CD14-positive monocyte (primary cell): ENCODE data around the gene ITPR2. TPM values are rescaled to one million over a fixed set of nuclear protein-coding genes. Genes with fewer than 3 reads are reported as not detected.

ENCODE experiments used
- DNase-seq, 3 donors: peaks; one replicate each; pipeline ENCODE4 v3.0.0-alpha.2; 2011 to 2022
- H2AFZ ChIP-seq: 2 replicates; pipeline ENCODE4 v1.6.0; 2012; ENCODE audit warnings: mild to moderate bottlenecking, low read depth, low read length, inconsistent platforms; ENCODE audit not compliant: insufficient read depth, poor library complexity, severe bottlenecking
- H3K27ac ChIP-seq, 2 donors: 1 replicate in 1 of 2; 2 replicates in 1 of 2; pipeline ENCODE4 v1.5.1; 2012 to 2013; ENCODE audit warnings: low read length in 2 of 2, control low read depth in 1 of 2, inconsistent platforms in 1 of 2, low read depth in 1 of 2, mild to moderate bottlenecking in 1 of 2
- H3K27me3 ChIP-seq, 2 donors: one replicate each; pipeline versions ENCODE4 v1.6.0 to v1.6.1; 2011 to 2013; ENCODE audit warnings: low read length in 2 of 2; ENCODE audit not compliant: control insufficient read depth in 2 of 2, insufficient read depth in 2 of 2
- H3K36me3 ChIP-seq, 2 donors: replicated peaks in 1 of 2; 1 replicate in 1 of 2; 2 replicates in 1 of 2; pipeline versions ENCODE4 v1.5.1 to v1.6.1; 2012 to 2013; ENCODE audit warnings: low read length in 2 of 2, control low read depth in 1 of 2, inconsistent platforms in 1 of 2, mild to moderate bottlenecking in 1 of 2; ENCODE audit not compliant: insufficient read depth in 2 of 2, control insufficient read depth in 1 of 2
- H3K4me1 ChIP-seq, 2 donors: 1 replicate in 1 of 2; 2 replicates in 1 of 2; pipeline versions ENCODE4 v1.5.1 to v1.6.1; 2012 to 2013; ENCODE audit warnings: low read length in 2 of 2, control low read depth in 1 of 2, inconsistent platforms in 1 of 2, mild to moderate bottlenecking in 1 of 2, moderate library complexity in 1 of 2; ENCODE audit not compliant: insufficient read depth in 2 of 2, control insufficient read depth in 1 of 2
- H3K4me2 ChIP-seq: replicated peaks from 2 replicates; pipeline ENCODE3; 2012; ENCODE audit warnings: low read length, moderate library complexity, mild to moderate bottlenecking; ENCODE audit not compliant: poor library complexity, severe bottlenecking; ENCODE audit errors: extremely low read depth
- H3K4me3 ChIP-seq, 3 experiments: fragments of 200-600 bp in 1 of 3; sonication (generic) in 1 of 3; replicated peaks in 1 of 3; 1 replicate in 2 of 3; 2 replicates in 1 of 3; pipeline ENCODE4 v1.5.1; 2011 to 2013; ENCODE audit warnings: low read length in 3 of 3, mild to moderate bottlenecking in 3 of 3, control low read depth in 2 of 3, low read depth in 2 of 3, inconsistent platforms in 1 of 3, moderate library complexity in 1 of 3
- H3K79me2 ChIP-seq: 2 replicates; pipeline ENCODE4 v1.6.0; 2012; ENCODE audit warnings: mild to moderate bottlenecking, control low read depth, inconsistent platforms, low read length, moderate library complexity; ENCODE audit not compliant: insufficient read depth
- H3K9ac ChIP-seq: 2 replicates; pipeline ENCODE4 v1.6.0; 2017; ENCODE audit warnings: low read length, mild to moderate bottlenecking; ENCODE audit not compliant: insufficient read depth, poor library complexity, severe bottlenecking
- H3K9me3 ChIP-seq, 2 donors: replicated peaks in 1 of 2; 1 replicate in 1 of 2; 2 replicates in 1 of 2; pipeline versions ENCODE4 v1.5.1 to v1.6.1; 2012 to 2013; ENCODE audit warnings: low read length in 2 of 2, control low read depth in 1 of 2; ENCODE audit not compliant: control insufficient read depth in 1 of 2, insufficient read depth in 1 of 2
- H4K20me1 ChIP-seq: 2 replicates; pipeline ENCODE4 v1.6.0; 2012; ENCODE audit warnings: mild to moderate bottlenecking, low read length, control low read depth, moderate library complexity; ENCODE audit not compliant: insufficient read depth
- H3K27ac Mint-ChIP-seq, 7 donors: one replicate each; pipeline ENCODE4 v1.8.0; 2020; ENCODE audit warnings: mild to moderate bottlenecking in 7 of 7, mixed read lengths in 7 of 7, moderate library complexity in 6 of 7, inconsistent platforms in 2 of 7
- H3K27me3 Mint-ChIP-seq, 3 donors: one replicate each; pipeline ENCODE4 v1.8.0; 2021 to 2022; ENCODE audit warnings: low read depth in 3 of 3, mild to moderate bottlenecking in 3 of 3, mixed read lengths in 3 of 3, moderate library complexity in 3 of 3, inconsistent platforms in 1 of 3
- H3K36me3 Mint-ChIP-seq, 2 donors: one replicate each; pipeline ENCODE4 v1.8.0; 2020; ENCODE audit warnings: mixed read lengths in 2 of 2, inconsistent platforms in 1 of 2, mild to moderate bottlenecking in 1 of 2
- H3K4me1 Mint-ChIP-seq: one replicate; pipeline ENCODE4 v1.8.0; 2020; ENCODE audit warnings: mild to moderate bottlenecking, mixed read lengths
- H3K4me3 Mint-ChIP-seq, 2 donors: one replicate each; pipeline ENCODE4 v1.8.0; 2020; ENCODE audit warnings: mild to moderate bottlenecking in 2 of 2, mixed read lengths in 2 of 2, moderate library complexity in 1 of 2
- H3K9me3 Mint-ChIP-seq, 7 donors: one replicate each; pipeline ENCODE4 v1.8.0; 2020 to 2022; ENCODE audit warnings: mixed read lengths in 7 of 7, mild to moderate bottlenecking in 6 of 7, moderate library complexity in 6 of 7, inconsistent platforms in 2 of 7
- CTCF ChIP-seq: fragments of 200-600 bp; IDR thresholded peaks from one replicate; pipeline ENCODE4 v1.8.0; 2022; ENCODE audit warnings: antibody characterized with exemption, mild to moderate bottlenecking
- WGBS: methylation state at CpG from one replicate; pipeline ENCODE4 v1.1.5; 2013; ENCODE audit warnings: missing lambda C conversion rate; ENCODE audit not compliant: insufficient coverage; 5-methylcytosine and 5-hydroxymethylcytosine counted together
- intact Hi-C, 2 donors: fragments of 100-400 bp; cut with micrococcal nuclease; formaldehyde crosslinking; loops; one replicate each; pipeline versions ENCODE4 v1.15.0 to v1.15.1; 2023
- polyA plus RNA-seq, 3 donors: library from polyadenylated mRNA; depleted of rRNA in 1 of 3; unstranded in 2 of 3; stranded (reverse) in 1 of 3; fragments of 300-500 nt in 2 of 3; fragments of >200 nt in 1 of 3; fragmentation: Illumina TruSeq in 2 of 3; gene quantifications; 1 replicate in 2 of 3; 2 replicates in 1 of 3; pipeline ENCODE4 v1.2.3, GENCODE V29; 2012 to 2021

Gene ITPR2
- polyA plus RNA-seq, 3 donors = 2.7 to 6.4 (median 5.7) TPM

GRCh38 chr12:26551385-26551784 is 281.6 kb downstream of the ITPR2 start:
- H3K36me3 Mint-ChIP-seq = peaks cover 44 to 50% of the 10 kb centered on the region in 2 donors
- no peaks in the 10 kb centered on the region for H3K4me1 Mint-ChIP-seq
- no peaks in the 10 kb centered on the region for H3K79me2 ChIP-seq

GRCh38 chr12:26548227-26548626 is 284.8 kb downstream of the ITPR2 start:
- Mint-ChIP-seq H3K4me3 (no peak overlapping the region), H3K27ac (no peak overlapping the region), H3K36me3 (peaks cover 37 to 45% of the 10 kb centered on the region in 2 donors), H3K27me3 (peaks cover 0 to 1% (median 0%) of the 10 kb centered on the region in 3 donors), H3K9me3 (peaks cover 0 to 5% (median 3%) of the 10 kb centered on the region in 7 donors), H3K4me1 (no peaks in the 10 kb centered on the region)
- no peak overlapping the region for H2AFZ ChIP-seq
- no peaks in the 10 kb centered on the region for H3K4me1 ChIP-seq
- intact Hi-C loops = no loop called here
- H4K20me1 ChIP-seq = no peaks in the 10 kb centered on the region
- H3K79me2 ChIP-seq = no peaks in the 10 kb centered on the region
- no peak overlapping the region for H3K4me2 ChIP-seq
- TF ChIP-seq CTCF = no peak
- no peak overlapping the region for H3K9ac ChIP-seq
- no peak overlapping the region for H3K27ac ChIP-seq
- 83% methylated on average over 1 of the region's 2 CpGs for WGBS
- H3K36me3 ChIP-seq = peaks cover 2 to 38% of the 10 kb centered on the region in 2 donors
- no peaks in the 10 kb centered on the region for H3K27me3 ChIP-seq
- no peak overlapping the region for H3K4me3 ChIP-seq
- no peak for DNase-seq
- no peaks in the 10 kb centered on the region for H3K9me3 ChIP-seq

More at GRCh38 chr12:26551385-26551784, 281.6 kb downstream of the ITPR2 start:
- H3K9me3 ChIP-seq = no peaks in the 10 kb centered on the region
- 100% methylated on average over 3 of the region's 3 CpGs for WGBS
- no peaks in the 10 kb centered on the region for H4K20me1 ChIP-seq
- Mint-ChIP-seq H3K9me3 (peaks cover 0 to 3% (median 0%) of the 10 kb centered on the region in 7 donors), H3K27me3 (peaks cover 0 to 1% (median 0%) of the 10 kb centered on the region in 3 donors), H3K27ac (peak overlapping the region in 1 of 7 donors; percentile 62), H3K4me3 (no peak overlapping the region)
- no peaks in the 10 kb centered on the region for H3K27me3 ChIP-seq
- no peak overlapping the region for H3K4me3 ChIP-seq
- no peaks in the 10 kb centered on the region for H3K4me1 ChIP-seq
- no peak overlapping the region for H3K9ac ChIP-seq
- no peak for TF ChIP-seq CTCF
- no peak overlapping the region for H3K27ac ChIP-seq
- intact Hi-C loops = no loop called here
- H2AFZ ChIP-seq = no peak overlapping the region
- no peak for DNase-seq
- H3K4me2 ChIP-seq = no peak overlapping the region
- peaks cover 21 to 46% of the 10 kb centered on the region in 2 donors for H3K36me3 ChIP-seq
